HG03442 (cell line): ENCODE data around the gene TOP1.

Experiments
- ATAC-seq: cut with Tn5 transposase; IDR thresholded peaks from one replicate; pipeline ENCODE4 v1.9.1; 2021; ENCODE audit warnings: mild to moderate bottlenecking, moderate library complexity; ENCODE audit not compliant: unreplicated experiment

The TOP1 gene

DNA sequence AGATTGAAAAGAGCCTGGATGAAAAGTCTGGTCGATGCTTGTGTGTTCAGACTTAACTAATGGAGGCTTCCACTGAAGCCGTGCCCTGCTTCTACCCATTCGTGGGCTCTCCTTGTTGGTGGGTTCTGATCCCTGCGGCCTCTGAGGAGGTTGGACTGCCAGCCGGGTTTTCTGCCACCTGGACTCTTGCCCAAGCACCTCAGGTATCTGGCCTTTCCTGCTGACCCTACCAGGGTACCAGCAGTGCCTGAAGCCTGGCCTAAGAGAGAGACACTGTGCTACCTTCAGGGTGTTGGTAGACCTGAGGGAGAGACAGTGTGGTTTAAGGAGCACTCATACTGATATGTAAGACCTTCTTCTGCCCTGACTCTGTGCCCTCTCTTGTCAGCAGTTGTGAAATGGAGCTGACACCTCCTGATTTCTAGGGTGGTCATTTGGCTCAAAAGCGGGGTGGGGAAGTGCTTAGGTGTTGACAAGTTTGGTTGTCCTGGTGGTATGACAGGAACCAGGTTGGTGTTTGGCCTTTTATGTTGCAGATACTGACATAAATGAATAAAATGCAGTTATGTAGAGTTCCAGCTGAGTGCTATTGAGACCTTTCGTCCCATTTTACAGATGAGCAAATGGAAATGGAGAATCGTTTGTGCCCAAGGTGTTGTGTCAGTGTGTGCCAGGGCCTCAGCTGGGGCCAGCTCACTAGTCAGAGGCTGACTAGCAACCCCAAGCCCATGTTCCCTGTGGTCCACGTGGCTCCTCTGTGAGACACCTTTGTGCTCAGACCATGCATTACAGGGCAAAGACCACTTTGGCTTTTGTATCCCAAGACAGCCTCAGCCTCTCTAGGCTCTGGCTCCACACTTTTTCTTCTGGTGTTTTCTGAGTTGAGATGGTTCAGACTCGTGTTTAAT lies 111.9 kb downstream of the TOP1 start:
- ATAC-seq, result no peak

DNA sequence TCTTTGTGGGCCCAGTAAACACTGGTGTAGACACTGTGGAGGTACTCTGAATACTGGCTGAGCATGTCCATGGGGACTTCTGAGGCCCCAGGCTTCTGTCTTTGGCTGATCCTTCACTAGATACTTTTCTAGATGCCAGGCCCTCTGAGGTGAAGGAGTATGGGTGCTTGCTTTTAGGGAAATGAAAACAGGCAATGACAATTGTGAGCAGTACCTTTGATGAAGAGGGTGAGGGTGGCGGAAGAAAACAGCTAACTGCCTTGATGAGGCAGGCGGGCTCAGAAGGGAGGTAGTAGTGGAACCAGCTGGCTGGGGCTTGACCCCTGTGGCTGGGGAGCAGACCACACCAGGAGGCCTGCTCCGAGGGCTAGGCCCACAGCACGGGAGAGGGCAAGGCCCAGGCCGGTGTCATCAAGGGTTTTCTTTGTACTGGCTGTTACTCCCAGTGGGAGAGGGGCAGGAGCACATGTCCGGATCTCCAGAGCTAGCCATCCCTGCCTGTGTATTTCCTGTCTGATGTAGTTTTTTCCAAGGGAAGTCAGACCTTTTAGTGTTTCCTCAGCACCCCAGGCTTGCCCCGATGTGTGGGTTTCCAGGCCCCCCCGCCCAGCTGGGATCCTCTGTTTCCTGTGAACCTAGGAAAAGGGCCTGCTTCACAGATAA lies 112.7 kb downstream of the TOP1 start:
- no peak for ATAC-seq

DNA sequence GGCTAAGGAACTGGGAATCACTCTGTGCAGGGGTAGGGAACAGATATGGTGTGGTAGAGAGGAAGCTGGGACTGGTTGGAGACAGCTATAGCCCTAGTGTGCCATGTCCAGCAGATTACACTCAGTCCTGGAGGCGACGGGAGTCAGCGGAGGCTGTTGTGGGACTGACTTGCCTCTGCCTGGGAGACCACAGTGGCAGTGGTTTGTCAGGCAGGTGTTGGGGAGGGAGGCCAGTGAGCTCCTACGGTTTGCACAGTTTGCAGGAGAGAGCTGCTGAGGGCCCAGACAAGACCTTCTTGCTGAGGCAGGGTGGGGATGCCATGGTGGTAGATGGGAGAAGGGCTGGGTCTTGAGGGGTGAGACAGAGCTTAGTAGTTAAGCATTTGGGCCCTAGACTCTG lies 113.6 kb downstream of the TOP1 start:
- no peak for ATAC-seq

DNA sequence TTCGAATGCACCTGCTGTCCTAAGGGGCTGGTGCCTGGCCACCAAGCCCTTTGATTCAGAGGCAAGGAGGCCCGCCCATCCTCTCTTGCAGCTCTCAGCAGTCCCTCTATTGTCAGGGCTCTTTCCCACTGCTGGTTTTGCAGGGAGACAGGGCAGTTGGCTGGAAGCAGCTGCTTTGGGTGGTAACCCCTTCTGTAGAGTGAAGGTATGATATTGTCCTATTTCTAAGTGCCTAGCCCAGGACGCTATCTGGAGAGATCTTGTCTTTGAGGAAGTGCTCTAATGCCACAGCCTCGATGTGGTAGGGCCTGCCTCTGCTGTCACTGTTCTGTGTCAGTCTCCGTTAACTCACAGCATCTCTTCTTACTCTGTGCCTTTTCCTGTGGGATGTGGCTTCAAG lies 114.3 kb downstream of the TOP1 start:
- ATAC-seq, result no peak

DNA sequence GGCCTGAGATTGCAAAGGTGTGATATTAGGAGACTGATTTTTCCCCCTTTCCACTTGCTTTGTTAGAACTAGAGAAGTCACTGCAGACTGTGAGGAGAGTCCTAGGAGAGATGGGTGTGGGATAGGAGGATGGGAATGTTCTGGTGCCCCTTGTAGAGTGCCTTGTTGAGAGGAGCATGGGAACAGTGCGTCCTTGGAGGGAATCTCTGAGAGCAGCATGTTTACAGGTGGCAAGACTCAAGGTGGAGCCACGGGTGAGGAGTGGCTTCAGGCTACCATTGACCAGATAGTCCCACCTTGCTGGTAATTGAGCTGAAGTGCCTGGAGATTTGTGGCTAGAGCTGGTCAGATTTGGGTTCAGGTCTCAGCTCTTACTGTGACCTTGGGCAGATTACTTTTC lies 114.7 kb downstream of the TOP1 start:
- ATAC-seq, result no peak

DNA sequence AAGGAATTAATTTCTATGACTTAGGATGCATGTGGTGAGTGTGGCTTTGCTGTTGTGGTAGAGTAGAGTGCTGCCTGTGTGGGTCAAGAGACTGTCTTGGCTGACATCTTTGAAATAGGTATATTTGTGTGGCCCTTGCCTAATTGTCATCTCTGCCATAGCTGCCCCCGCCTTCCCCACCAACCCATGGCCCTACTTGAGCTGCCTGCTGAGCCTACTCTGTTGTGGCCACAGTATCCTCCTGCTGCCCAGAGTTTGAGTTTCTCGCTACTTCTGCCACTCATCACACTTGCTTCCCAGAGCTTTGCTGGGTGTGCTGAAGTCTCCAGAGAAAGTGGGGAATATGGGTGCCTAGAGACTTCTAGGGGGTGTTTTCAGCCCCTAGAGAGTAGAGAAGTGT lies 116.7 kb downstream of the TOP1 start:
- no peak for ATAC-seq

DNA sequence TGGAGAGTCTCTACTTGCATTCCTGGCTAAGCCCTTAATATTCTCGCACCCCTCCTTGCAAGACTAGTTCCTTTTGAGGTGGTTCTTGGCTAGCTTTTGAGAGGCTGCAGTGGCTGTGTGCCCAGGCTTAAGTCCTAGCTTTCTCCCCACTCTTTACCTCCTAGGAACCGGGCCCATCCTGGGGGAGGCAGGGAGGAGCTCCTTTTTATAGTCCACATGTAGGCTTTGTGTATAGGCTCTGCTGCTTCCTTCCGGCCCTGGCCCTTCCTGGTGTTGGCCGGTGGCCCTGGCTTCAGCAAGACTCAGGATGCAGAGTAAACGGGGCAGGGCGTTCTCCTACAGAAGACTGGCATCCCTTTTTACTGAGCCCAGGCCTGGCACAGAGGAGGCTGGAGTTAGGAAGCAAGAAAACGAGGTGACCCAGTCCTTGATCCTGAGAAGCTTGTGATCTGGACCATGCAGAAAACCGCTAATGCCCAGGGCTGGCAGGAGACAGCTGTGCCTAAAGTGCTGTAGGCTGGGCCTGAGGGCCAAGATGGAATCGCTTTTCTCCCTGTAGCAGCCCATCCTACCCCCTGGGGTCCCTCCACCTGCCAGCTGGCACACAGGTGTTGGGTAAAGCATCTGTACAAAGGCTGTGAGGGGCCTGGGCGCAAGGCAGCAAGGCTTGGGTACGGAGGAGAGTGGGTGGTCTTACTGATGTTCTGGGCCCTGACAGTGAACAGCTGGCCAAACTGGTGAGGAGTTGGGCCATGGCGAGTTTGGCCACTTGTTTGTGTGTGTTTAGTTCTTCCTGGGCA lies 117.4 kb downstream of the TOP1 start:
- no peak for ATAC-seq

DNA sequence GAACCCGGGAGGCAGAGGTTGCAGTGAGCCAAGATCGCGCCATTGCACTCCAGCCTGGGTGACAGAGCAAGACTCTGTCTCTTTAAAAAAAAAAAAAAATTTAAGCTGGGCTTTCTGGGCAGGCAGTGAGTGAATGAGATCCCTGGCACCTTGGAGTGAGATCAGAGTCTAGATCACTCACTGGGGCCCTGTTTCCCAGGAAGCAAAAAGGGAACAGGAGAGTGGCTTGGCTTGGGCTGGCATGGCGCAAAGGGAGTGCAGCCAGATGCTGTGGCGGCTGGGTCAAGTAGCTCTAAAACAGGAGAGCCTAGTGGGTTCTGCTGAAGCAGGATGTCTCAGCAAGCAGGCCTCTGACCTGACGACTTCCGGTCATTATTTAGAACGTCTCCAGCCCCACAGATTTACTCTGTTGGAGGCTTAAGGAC lies 119.2 kb downstream of the TOP1 start:
- ATAC-seq, result no peak

DNA sequence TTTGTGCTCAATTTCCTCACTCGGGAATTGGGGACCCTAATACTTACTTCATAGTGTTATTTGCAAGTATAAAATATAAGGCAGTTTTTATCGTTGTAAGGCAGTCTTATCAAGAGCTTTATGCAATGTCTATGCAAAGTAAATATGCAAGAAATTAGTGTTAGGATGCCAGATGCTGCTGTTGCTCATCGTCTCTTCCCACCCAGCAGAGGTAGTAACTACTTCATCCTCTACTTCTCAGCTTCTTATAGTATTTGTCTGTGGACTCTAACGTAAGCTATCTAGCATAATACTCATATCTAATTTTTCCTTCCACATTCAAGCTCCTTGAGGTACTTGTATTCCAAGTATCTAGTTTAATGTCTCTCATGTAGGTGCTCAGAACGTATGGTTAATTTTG lies 120.3 kb downstream of the TOP1 start:
- ATAC-seq, result no peak

DNA sequence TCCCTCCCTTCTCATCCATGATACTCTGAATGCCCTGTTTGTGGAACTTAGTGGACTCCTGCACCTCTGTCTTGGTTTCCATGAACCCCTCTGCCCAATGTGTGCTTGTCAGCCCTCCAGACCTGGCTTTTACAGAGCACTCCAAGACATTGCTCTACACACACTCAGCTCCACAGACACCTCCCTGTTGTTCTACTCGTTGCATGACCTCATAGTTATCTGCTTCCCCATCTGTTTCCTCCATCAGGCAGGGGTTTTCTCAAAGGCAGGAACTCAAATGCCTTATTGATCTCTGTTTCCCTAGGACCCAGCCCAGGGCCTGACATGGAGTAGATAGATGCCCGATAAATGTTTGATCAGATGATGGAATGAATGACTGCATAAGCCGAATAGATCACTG lies 122.0 kb downstream of the TOP1 start:
- no peak for ATAC-seq

DNA sequence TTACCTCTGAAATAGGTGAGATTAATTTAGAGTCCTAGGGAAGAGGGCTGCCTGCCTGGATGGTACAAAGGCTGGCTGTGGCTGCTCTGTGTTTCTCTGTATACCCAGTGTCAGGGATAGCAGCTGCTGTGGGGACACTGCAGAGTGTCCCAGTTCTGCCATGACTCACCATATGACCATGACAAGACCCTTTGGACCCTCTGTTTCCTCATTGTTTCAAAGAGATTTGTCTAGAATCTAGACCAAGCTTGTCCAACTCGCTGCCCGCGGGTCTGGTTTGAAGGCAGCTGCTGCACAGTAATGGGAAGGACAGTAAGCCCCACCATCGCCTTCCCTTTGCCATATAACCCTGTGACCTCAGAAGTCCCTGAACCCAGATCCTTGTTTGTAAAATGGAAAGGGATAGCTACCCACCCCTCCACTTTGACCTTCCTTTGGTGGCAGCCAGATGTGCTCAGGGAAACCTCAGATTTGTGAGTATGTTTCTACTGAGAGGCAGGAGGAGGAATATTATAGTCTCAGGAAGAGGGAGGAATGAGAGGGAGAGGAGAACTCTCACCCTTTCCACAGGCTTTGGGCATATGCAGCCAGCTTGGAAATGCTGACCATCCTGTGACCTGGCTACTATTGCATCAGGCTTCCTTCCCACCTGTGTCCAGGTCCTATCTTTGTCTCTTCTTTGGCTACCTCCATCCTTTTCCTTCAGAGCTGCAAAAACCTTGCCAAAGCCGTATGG lies 122.7 kb downstream of the TOP1 start:
- no peak for ATAC-seq

DNA sequence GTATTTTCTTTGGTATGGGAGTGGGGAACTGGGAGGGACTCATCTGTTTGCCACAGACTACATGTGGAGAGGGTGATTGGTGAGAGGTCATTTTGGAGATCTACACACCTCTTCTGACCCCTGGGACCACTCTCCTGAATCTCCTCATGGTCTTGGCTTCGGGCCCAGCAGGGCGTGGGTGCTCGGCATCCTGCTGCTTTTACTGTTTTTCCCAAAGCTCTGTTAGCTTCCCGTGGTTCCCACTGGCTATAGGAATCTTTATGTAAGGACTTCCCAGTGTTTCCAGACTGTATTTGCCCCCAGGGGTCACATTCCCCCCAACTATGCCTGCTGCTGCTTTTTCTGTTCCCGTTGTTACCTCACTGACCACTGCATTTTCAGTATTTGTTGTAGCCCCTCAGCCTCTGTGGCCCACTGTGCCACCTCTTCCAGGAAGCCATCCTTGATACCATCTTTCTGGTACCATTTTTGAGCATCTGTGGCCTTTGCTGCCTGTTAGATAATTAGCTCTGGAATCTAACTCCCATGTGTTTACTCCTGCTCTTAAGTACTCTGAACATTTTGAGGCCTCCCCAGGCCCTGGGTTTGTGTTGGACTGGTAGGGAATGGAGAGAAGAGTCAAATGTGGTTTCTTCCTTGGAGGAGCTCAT lies 123.6 kb downstream of the TOP1 start:
- no peak for ATAC-seq

DNA sequence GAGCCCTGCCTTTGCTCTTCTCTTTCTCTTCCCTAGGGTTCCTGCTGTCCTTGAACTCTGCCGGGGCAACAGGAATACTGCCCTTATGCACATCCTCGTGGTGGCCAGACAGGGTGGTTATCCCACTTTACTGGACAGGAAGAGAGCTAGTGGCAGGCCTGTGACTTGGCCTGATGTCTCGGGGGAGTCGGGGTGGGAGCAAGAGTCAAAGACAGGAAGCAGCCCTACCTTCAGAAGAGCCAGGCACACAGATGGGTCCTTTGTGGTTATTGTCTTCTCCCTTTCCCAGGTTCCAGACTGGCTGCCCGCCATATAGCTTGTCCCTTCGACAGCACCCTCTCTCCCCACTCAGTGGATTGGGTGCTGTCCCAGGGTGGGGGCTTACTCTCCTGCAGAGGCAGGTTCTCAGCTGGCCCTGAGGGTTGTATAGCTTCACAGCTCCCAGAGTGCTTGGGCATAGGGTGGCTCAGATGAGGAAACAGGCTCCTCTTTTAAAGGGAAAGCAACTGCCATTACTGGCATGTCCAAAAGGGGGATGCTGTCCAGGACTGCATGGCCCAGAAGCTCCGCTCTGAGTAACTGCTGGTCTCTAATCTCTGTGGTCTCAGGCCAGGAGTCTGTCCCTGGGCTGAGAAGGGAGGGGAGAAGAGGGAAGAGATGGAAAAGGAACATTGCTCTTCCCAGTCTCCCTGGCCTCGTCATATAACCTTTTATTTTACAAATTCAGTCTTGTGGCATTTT lies 126.0 kb downstream of the TOP1 start:
- ATAC-seq, result no peak

DNA sequence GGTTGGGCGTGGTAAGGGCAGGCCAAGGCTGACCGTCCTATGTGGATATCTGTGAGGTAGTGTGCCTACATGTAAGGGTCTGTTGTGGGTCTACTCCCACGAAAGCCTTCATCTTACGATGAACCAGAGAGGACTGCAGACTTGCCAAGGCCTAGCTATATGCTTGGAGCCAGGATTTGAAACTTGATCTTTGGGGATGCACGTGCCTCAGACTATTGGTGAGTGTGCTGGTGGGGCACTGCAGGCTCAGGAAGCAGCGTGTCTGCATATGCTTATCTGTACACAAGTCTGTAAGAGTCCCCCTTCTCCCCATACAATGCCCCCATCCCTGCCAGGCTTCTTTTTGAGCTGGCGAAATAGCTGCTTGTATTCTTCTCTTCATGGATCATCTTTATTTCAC lies 126.6 kb downstream of the TOP1 start:
- no peak for ATAC-seq

DNA sequence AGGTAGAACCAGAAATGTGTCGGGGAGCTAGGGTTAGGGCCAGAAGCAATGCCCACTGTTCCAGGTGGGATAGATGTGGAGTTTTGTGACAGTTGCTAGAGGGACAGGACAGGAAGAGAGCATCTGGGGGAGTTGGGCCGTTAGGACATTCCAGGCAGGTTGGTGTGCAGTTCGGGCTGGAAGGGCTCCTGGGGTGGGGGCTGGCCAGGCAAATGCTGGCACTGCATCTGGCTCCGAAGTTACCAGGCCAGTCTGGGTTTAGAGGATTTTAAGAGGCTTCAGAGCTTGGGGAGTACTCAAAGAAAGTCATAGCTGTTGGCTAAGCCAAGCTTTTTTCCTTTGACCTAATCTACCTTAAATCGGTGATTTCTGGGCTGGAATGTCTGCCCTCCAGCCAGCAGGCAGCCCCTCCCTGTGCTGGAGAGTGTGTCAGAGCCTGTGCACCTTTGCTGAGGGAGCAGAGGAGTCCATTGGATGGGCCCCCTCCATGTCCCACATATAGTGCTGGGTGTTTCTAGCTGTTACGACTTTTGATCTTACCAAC lies 129.5 kb downstream of the TOP1 start:
- ATAC-seq, result no peak

DNA sequence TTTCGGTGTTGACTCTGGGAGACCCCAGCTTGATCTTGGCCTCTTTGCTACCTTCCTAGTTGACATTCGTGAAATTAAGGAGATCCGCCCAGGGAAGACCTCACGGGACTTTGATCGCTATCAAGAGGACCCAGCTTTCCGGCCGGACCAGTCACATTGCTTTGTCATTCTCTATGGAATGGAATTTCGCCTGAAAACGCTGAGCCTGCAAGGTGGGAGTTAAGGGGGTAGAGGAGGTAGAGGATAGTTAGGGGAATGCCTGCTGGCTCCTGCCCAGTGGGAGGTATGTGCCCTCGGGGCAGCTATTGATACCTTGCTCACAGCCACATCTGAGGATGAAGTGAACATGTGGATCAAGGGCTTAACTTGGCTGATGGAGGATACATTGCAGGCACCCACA lies 130.9 kb downstream of the TOP1 start:
- no peak for ATAC-seq

DNA sequence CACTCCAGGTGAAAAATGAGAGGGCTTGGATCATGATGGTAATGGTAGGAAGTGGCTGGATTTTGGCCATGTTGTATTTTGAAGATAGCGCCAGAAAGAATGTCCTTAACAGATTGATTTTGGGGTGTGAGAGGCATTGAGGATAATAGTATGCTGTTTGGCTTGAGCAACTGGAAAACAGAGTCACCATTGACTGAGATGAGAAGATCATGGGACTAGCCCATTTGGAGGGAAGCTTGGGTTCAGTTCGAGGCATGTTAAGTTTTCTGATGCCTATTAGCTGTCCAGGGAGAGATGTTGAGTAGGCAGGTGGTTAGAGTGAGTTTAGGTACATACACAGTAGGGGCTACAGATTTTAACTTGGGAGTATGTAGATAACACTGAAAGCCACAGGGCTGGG lies 132.1 kb downstream of the TOP1 start:
- ATAC-seq, result no peak

DNA sequence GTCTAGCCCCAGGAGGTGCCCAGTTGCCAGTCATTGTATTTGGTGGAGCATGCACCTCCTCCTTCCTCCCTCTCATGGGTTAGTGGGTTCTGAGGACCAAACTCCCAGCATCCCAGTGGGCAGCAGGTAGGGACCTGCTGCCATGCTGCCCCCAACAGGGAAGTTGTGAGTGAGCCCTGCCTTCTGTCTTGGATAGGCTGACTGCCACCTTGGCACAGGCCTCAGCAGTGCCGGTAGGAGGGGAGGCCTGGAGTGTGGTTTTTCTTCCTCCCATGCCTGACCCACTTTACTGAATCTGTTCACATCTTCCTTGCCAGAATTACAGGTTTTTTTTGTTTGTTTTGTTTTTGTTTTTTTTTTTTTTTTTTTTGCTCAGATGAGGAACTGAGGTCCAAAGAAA lies 133.3 kb downstream of the TOP1 start:
- no peak for ATAC-seq

DNA sequence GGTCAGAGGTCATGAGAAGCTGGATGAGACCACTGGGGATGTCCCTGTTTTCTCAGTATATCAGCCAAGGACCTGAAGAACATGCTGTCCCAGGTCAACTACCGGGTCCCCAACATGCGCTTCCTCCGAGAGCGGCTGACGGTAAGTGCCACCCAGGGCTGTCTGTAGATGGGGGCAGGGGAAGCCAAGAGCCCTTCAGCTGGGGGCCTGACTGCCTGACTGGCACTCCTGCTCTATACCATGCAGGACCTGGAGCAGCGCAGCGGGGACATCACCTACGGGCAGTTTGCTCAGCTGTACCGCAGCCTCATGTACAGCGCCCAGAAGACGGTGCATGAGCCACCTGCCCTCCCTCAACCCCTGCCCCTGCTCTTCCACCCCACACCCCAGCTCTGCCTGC lies 133.8 kb downstream of the TOP1 start:
- no peak for ATAC-seq

DNA sequence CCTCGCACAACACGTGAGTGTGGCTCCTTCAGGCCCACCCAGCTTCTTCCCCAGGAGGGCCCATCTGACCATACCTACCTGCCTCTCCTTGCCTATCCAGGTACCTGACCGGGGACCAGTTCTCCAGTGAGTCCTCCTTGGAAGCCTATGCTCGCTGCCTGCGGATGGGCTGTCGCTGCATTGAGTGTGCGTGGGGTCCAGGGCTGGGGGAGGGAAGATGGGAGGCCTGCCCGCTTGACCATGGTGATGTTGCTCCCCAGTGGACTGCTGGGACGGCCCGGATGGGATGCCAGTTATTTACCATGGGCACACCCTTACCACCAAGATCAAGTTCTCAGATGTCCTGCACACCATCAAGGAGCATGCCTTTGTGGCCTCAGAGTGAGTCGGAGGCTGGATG lies 135.2 kb downstream of the TOP1 start:
- no peak for ATAC-seq
